ENCODE measurements around the gene MKS1.

- TF ChIP-seq POLR2AphosphoS5 (IDR thresholded peaks at IDR 0.05) (no peak), POLR2A (IDR thresholded peaks at IDR 0.05) (no peak), CTCF (IDR thresholded peaks at IDR 0.05) (no peak)
Measured at GRCh38 chr17:58189436-58190146, 29.5 kb downstream of the MKS1 start.

All from prostate gland (tissue), 2 donors.